ENCODE results near the gene EPHA7.

EPHA7 gene

GRCh38 chr6:93193868-93194267 is 225.5 kb downstream of the EPHA7 start:
- no peak overlapping the region for H2AFZ ChIP-seq (ENCODE audit: low read depth, low read length)
- no peaks in the 10 kb centered on the region for H3K27me3 ChIP-seq (ENCODE audit: insufficient read depth, low read length)
- H3K4me1 ChIP-seq (ENCODE audit: insufficient read depth, low read length), result no peaks in the 10 kb centered on the region
- no peaks in the 10 kb centered on the region for H3K9me3 ChIP-seq (ENCODE audit: low read length)
- H3K4me3 ChIP-seq (ENCODE audit: low read length), result no peak overlapping the region
- no peaks in the 10 kb centered on the region for H3K36me3 ChIP-seq (ENCODE audit: insufficient read depth, low read length)

Data from neuron (in vitro differentiated cells).